ENCODE data around the gene MCM9.

The MCM9 gene

DNA sequence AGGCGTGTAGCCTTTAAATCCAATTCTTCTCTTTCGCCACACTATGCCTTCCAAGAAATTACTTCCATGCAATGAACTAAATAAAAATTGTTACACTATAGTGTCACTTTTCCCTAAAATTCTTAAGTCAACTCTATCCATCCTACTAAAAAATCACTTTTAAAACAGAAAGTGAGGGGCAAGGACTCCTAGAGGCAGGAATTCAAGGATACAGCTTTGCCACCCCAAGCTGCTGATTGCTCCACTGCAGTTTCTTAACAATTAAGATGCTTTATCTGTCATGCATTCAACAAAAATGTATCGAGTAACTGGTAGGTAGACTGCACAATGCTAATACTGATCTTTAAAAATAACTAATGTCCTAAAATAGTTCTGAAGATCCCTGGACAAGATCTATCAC, 4.3 kb downstream of the MCM9 start:
- DNase-seq, result no peak

GRCh38 chr6:118923035-118923434, 11.9 kb downstream of the MCM9 start:
- DNase-seq, result no peak

- DNase-seq, result no peak
Observed at GRCh38 chr6:118921084-118921483, 13.9 kb downstream of the MCM9 start.

GRCh38 chr6:118918329-118918725, 16.6 kb downstream of the MCM9 start:
- DNase-seq, result no peak

DNA sequence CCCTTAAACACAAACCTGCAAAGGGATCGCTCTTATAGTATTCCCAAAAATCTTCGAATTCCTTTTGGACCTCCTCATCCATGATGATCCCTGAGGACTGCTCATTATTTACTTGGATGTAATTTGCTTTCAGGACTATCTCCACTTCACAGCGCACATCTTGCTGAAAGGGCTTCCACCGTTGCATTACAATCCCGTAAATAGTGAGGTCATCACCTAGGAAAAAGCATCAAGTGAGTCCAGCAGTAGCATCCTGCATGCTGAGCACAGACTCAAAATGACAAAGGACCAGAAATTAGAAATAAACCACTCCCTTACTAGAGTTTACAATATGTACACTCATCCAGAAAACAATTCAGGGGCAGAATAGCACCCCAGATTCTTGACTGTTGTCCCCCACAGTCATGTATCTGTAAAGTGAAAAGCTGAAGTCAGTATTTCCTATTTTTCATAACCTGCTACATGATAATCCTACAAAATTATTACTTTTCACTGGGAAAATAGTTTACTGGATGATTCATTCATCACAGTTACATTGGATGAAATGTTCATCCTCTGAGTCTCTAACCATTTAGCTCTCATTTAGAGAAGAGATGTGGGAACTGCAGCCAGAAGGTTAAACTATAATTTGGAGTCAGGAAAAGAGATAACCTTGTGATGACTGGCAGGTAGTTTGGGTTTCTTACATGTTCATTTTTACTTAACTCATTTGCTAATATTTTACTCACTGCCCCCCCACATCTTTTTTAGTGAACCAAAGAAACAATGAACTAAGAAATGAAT, 17.2 kb downstream of the MCM9 start:
- no peak for DNase-seq

DNA sequence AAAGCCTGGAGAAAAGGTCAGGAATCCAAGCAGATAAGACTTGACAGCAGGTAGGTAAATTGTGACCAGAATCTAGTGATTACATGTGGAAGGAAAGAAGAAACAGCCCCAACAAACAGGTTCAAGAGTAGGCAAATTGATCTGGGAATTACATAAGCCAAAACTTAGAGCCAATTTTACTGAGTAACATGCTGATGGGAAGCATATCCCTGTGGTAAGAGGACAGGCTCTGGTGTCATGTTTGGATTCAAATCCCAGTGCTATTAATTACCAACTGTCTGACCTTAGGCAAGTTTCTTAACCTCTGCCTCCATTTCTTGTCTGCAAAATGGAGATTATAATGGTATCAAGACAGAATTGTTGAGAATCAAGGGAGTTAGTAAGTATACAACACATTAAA, 20.4 kb downstream of the MCM9 start:
- DNase-seq, result no peak

DNA sequence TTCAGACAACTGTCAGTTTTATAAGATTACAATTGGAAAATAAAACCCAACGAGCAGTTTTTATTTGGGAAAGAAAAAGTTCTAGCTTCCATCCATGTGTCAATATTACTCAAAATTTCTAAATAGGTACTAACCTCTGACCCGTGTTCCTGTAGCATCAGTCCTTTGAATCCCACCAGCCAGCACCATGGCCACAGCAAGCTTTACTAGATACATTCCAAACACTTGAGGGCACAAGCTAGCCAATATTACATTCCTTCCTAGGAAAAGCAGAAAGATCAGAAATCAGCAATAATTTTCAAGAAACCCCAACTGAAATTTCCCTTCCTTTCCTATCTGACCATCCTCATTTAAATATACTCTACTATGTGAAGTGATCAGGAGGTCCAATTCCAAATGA, 21.8 kb downstream of the MCM9 start:
- DNase-seq, result no peak

- peak; percentile 34 for DNase-seq
Observed at GRCh38 chr6:118912646-118913045, 22.3 kb downstream of the MCM9 start.

- no peak for DNase-seq
Observed at GRCh38 chr6:118908441-118908840, 26.5 kb downstream of the MCM9 start.

GRCh38 chr6:118905851-118906250, 29.1 kb downstream of the MCM9 start:
- DNase-seq, result no peak

- DNase-seq, result no peak
Observed at GRCh38 chr6:118905084-118905483, 29.9 kb downstream of the MCM9 start.

- DNase-seq, result no peak
Observed at GRCh38 chr6:118903691-118904090, 31.3 kb downstream of the MCM9 start.

- DNase-seq, result no peak
Observed at GRCh38 chr6:118903138-118903537, 31.8 kb downstream of the MCM9 start.

- no peak for DNase-seq
Observed at GRCh38 chr6:118902726-118903125, 32.2 kb downstream of the MCM9 start.

DNA sequence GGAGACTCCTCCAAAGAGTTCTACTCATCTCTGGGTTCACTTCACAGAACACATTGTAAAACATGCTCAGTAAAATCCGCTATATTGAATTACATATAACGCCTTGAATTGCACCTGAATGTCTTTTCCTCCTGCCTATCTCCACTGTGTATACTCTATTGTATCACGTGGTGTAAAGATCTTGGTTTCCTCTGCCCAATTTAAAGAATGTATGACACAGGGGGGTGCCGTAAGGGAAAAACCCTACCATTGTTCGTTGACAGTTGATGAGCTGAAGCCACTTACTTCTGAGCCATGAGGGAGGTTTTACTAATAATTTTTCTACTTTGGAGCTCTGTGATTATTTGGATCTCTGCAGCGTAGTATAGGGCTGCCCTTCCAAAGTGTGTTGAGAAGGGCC, 35.0 kb downstream of the MCM9 start:
- no peak for DNase-seq

DNA sequence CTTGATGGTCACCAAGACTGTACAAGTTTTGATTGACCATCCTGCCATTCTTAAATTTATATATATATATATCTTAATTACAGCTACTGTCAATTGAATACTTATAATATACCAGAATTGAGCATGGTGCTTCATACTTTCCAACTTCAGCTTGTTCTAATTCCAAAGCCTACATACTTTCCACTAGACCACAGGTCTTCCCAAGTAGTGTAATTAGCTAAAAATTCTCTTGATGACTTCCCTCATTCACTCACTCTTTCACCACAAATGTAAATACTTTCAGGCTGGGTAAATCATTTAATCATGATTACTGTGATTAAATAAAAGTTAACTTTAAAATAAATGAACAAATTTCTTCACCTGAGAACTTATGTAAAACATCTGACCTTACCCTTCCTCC, 37.6 kb downstream of the MCM9 start:
- no peak for DNase-seq

DNA sequence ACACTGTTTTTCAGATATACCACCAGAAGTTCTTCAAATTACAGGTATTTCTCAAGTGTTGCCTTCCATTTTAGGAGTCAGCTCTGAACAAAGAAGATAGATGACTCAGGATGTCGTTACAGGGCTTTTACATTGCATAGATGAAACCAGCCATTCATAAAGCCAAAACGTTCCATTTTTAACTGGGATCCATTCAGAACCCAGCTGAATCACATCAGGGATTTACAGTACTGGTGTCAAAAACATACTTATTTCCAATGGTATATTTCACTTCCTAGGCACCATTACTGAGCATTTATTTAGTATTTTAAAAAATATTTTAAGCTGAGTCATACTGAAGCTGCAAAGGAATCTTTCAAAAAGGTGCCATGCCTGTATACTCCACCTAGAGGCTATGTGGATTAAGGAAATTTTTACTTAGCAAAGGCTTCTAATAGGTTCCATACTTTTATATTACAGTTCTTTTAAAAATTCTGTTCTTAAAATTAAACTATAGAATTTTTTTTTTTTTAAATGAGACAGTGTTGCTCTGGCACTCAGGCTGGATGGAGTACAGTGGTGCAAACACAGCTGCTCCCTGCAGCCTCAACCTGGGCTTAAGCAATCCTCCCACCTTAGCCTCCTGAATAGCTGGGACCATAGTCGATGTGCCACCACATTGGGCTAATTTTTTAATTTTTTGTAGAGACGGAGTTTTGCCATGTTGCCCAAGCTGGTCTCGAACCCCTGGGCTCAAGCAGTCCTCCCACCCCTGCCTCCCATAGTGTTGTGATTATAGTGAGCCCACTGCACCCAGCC, 38.4 kb downstream of the MCM9 start:
- peak; percentile 18 for DNase-seq

DNA sequence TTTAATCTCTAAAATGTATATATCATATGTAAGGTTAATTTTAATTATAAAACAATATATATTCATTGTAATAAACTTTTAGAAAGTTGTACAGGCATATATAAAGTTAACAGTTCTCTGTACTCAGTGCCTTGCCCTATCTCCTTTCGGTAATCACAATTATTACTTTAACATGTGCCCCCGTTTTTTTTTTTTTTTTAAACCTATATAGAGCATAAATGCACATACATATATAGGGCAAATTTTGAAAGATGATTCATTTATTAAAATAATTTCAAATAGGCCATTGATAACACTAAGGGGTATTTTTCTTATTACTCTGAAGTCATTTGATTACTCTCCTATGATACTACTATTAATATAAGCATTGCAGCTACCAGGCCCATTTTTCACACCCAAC, 39.1 kb downstream of the MCM9 start:
- DNase-seq, result no peak

GRCh38 chr6:118895261-118895560, 39.7 kb downstream of the MCM9 start:
- DNase-seq, result no peak

- DNase-seq, result peak; percentile 54
Observed at GRCh38 chr6:118894425-118895260, 40.3 kb downstream of the MCM9 start.

DNA sequence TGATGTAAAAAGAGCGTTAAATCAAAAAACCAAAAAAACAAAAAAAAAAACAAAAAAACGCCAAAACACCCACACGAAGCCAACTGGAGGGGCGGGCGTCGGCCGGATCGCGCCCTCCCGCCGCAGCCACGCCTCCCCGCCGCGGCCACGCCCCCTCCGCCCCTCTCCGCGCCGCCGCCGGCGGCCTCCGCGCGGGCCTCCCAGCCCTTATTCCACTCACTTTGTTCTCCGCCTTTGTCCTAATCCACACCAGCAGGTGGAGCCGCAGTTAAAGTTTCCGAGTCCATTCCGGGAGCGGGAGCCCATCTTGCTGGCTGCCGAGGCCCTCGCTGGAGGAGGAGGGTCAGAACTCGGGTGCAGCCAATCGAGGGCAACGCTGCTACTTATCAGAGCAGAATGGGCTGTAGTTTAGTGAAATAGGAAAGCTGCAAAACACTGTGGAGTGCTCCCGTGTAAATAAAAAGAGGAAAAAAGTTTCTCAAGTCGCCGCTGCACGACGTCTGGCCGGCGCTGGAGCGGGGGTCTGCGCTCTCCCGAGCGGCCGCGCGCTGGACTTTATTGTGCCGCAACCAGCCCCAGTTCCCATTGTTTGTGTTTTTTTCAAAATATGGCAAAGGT, 41.0 kb downstream of the MCM9 start, which contains the start of gene ASF1A:
Gene ASF1A (plus strand): TSS at position 346 of the 618 bp plus-strand sequence. CDS start 262 bp downstream, at position 608.
- peak; percentile 95 for DNase-seq

GRCh38 chr6:118893064-118893806, 41.7 kb downstream of the MCM9 start:
- peak; percentile 93 for DNase-seq

All from NCI-H1092 treated with DMSO at 0.1 percent for 48 hours (cell line).